Panc1 (cell line): ENCODE data around the gene GPM6B.

Source experiments
- POLR2AphosphoS5 ChIP-seq: IDR thresholded peaks from 2 replicates; pipeline ENCODE4 v1.6.1; 2012; ENCODE audit warnings: mild to moderate bottlenecking, low read depth, low read length, moderate library complexity
- TF ChIP-seq, protein P1 (sequence below): fragments of 450-650 bp; IDR thresholded peaks from 2 replicates; pipeline ENCODE4 v1.5.1; 2017; ENCODE audit warnings: mild to moderate bottlenecking

DNA sequence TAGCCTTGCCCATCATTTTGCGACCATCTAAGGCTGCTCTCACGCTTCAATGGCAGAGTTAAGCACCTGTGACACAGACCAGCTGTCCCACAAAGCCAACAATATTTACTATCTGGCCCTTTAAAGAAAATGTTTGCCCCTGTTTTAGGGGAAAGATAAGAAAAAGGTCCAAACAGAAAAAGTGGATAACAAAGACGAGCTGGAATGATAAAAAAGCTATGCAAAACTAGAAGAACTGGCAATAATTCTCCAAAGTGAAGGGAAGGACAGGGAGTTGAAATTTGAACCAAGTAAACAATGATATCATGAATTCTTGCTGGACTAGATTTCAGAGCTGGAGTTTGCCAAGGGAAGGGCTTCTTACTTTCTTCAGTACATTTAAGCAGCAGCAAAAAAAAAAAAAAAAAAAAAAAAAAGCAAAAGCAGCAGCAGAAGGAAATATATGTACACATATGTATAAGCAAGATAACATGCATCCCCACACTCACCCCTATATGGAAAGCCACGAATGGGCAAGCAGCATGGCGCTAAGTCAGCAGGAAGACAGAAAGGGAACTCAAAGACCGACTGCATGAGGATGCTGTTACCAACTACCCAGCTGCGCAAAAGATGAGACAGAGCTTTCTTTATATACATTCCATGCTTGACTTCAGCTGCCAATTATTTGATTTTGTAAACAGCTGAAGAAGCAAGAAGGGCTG is 94.9 kb downstream of the GPM6B start:
- TF ChIP-seq, protein P1, sequence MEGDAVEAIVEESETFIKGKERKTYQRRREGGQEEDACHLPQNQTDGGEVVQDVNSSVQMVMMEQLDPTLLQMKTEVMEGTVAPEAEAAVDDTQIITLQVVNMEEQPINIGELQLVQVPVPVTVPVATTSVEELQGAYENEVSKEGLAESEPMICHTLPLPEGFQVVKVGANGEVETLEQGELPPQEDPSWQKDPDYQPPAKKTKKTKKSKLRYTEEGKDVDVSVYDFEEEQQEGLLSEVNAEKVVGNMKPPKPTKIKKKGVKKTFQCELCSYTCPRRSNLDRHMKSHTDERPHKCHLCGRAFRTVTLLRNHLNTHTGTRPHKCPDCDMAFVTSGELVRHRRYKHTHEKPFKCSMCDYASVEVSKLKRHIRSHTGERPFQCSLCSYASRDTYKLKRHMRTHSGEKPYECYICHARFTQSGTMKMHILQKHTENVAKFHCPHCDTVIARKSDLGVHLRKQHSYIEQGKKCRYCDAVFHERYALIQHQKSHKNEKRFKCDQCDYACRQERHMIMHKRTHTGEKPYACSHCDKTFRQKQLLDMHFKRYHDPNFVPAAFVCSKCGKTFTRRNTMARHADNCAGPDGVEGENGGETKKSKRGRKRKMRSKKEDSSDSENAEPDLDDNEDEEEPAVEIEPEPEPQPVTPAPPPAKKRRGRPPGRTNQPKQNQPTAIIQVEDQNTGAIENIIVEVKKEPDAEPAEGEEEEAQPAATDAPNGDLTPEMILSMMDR = no peak
- no peak for TF ChIP-seq POLR2AphosphoS5
